Loucy (cell line): Measurements from ENCODE around the gene GCAT.

Experiments used
- H2AFZ ChIP-seq: fragments of 200-600 bp; sonication (generic); 2 replicates; pipeline ENCODE4 v1.6.0; 2016; ENCODE audit warnings: antibody characterized with exemption, mild to moderate bottlenecking, low read length, moderate library complexity
- H3F3A ChIP-seq: fragments of 200-600 bp; 2 replicates; pipeline ENCODE4 v1.6.0; 2016; ENCODE audit warnings: antibody characterized with exemption, low read depth, mild to moderate bottlenecking
- H3K27me3 ChIP-seq: fragments of 200-600 bp; sonication (generic); 2 replicates; pipeline ENCODE4 v1.6.1; 2014; ENCODE audit warnings: low read length, mild to moderate bottlenecking; ENCODE audit not compliant: insufficient read depth, poor library complexity, severe bottlenecking
- H3K36me3 ChIP-seq: fragments of 200-600 bp; sonication (generic); 2 replicates; pipeline ENCODE4 v1.6.1; 2016; ENCODE audit warnings: low read length; ENCODE audit not compliant: insufficient read depth
- H3K4me1 ChIP-seq: fragments of 200-600 bp; sonication (generic); 2 replicates; pipeline ENCODE4 v1.5.1; 2014; ENCODE audit warnings: low read length, mild to moderate bottlenecking; ENCODE audit not compliant: insufficient read depth, poor library complexity, severe bottlenecking
- H3K4me2 ChIP-seq: fragments of 200-600 bp; sonication (generic); 2 replicates; pipeline ENCODE4 v1.6.0; 2014; ENCODE audit warnings: antibody characterized with exemption, low read length, low read depth, mild to moderate bottlenecking; ENCODE audit not compliant: poor library complexity, severe bottlenecking
- H3K4me3 ChIP-seq: fragments of 200-600 bp; sonication (generic); 2 replicates; pipeline ENCODE4 v1.5.1; 2014; ENCODE audit warnings: low read length, mild to moderate bottlenecking, mixed read lengths; ENCODE audit not compliant: poor library complexity, severe bottlenecking
- H3K79me2 ChIP-seq: fragments of 200-600 bp; sonication (generic); 2 replicates; pipeline ENCODE4 v1.6.1; 2014; ENCODE audit warnings: low read length; ENCODE audit not compliant: insufficient read depth
- H3K9ac ChIP-seq: fragments of 200-600 bp; sonication (generic); 2 replicates; pipeline ENCODE4 v1.6.0; 2014; ENCODE audit warnings: mild to moderate bottlenecking, low read depth, low read length, moderate library complexity; ENCODE audit not compliant: poor library complexity, severe bottlenecking
- H3K9me2 ChIP-seq: fragments of 200-600 bp; sonication (generic); replicated peaks from 2 replicates; pipeline ENCODE4 v1.6.1; 2016; ENCODE audit warnings: low read depth, low read length, mixed read lengths
- H3K9me3 ChIP-seq: fragments of 200-600 bp; sonication (generic); 2 replicates; pipeline ENCODE4 v1.6.1; 2014; ENCODE audit warnings: mild to moderate bottlenecking, antibody characterized with exemption, low read length, low read depth; ENCODE audit not compliant: insufficient read depth
- H4K20me1 ChIP-seq: fragments of 200-600 bp; sonication (generic); 2 replicates; pipeline ENCODE4 v1.6.0; 2014; ENCODE audit warnings: antibody characterized with exemption, low read length, mild to moderate bottlenecking; ENCODE audit not compliant: insufficient read depth, poor library complexity, severe bottlenecking
- CTCF ChIP-seq: fragments of 200-600 bp; sonication (generic); conservative IDR thresholded peaks from 2 replicates; pipeline ENCODE4 v1.5.1; 2014; ENCODE audit warnings: mild to moderate bottlenecking, antibody characterized with exemption, low read length
- EZH2phosphoT487 ChIP-seq: fragments of 200-600 bp; IDR thresholded peaks from 2 replicates; pipeline ENCODE4 v1.6.1; 2018; ENCODE audit warnings: antibody characterized with exemption, mild to moderate bottlenecking, moderate library complexity, borderline replicate concordance

GCAT gene

GRCh38 chr22:37807410-37808293 lies at the start of gene GCAT:
Gene GCAT (plus strand): TSS chr22:37807934. CDS start chr22:37807968, 34 bp downstream.
- H3K4me2 ChIP-seq, result peak within 1 kb of the TSS; percentile 86
- H3K36me3 ChIP-seq, result no peaks in the 10 kb centered on the region
- H2AFZ ChIP-seq, result peak within 1 kb of the TSS; percentile 93
- no peaks in the 10 kb centered on the region for H3K9me2 ChIP-seq
- H3K4me1 ChIP-seq, result peaks cover 30% of the 10 kb centered on the region
- H4K20me1 ChIP-seq, result no peaks in the 10 kb centered on the region
- H3K79me2 ChIP-seq, result peaks cover 13% of the 10 kb centered on the region; the same call in 1 of the 2 replicates
- peaks cover 10% of the 10 kb centered on the region for H3K27me3 ChIP-seq
- no peak for TF ChIP-seq EZH2phosphoT487
- H3K9me3 ChIP-seq, result no peaks in the 10 kb centered on the region
- H3K9ac ChIP-seq, result peak within 1 kb of the TSS; percentile 76
- H3K4me3 ChIP-seq, result peak within 1 kb of the TSS; percentile 84
- H3F3A ChIP-seq, result no peaks in the 10 kb centered on the region

GRCh38 chr22:37758694-37759093 lies 49.0 kb upstream of the GCAT start:
- no peak overlapping the region for H3K9ac ChIP-seq

GRCh38 chr22:37759281-37759680 lies 48.5 kb upstream of the GCAT start:
- Histone ChIP-seq H3K4me3 (no peak overlapping the region), H3K9me3 (no peaks in the 10 kb centered on the region), H3K4me2 (no peak overlapping the region), H3K27me3 (no peaks in the 10 kb centered on the region), H3F3A (no peaks in the 10 kb centered on the region), H3K36me3 (peaks cover 52% of the 10 kb centered on the region; the same call in 1 of the 2 replicates), H2AFZ (no peak overlapping the region), H4K20me1 (no peaks in the 10 kb centered on the region), H3K4me1 (no peaks in the 10 kb centered on the region), H3K9ac (no peak overlapping the region), H3K79me2 (no peaks in the 10 kb centered on the region), H3K9me2 (no peaks in the 10 kb centered on the region)
- TF ChIP-seq EZH2phosphoT487 (no peak), CTCF (no peak)

More at GRCh38 chr22:37758694-37759093, 49.0 kb upstream of the GCAT start:
- Histone ChIP-seq H3K4me2 (no peak overlapping the region), H3K27me3 (no peaks in the 10 kb centered on the region), H3K4me1 (no peaks in the 10 kb centered on the region), H3K4me3 (no peak overlapping the region), H3K79me2 (no peaks in the 10 kb centered on the region), H3F3A (no peaks in the 10 kb centered on the region), H3K36me3 (peaks cover 55% of the 10 kb centered on the region; the same call in 1 of the 2 replicates), H4K20me1 (no peaks in the 10 kb centered on the region), H3K9me3 (no peaks in the 10 kb centered on the region), H3K9me2 (no peaks in the 10 kb centered on the region), H2AFZ (no peak overlapping the region)
- TF ChIP-seq EZH2phosphoT487 (no peak), CTCF (no peak)
